Neural cell (in vitro differentiated cells): ENCODE measurements around the gene PDZRN3. TPM values are rescaled to one million over a fixed set of nuclear protein-coding genes. Genes with fewer than 3 reads are reported as not detected.

Source experiments
- H2AFZ ChIP-seq: fragments of 200-600, 300-800 bp; sonication (generic), shearing (Covaris generic); 2 replicates; pipeline ENCODE4 v1.6.0; 2014; ENCODE audit warnings: low read depth, mild to moderate bottlenecking, antibody characterized with exemption, low read length, moderate library complexity
- H3F3A ChIP-seq: fragments of 200-600 bp; shearing (Covaris generic); 2 replicates; pipeline ENCODE4 v1.6.1; 2016; ENCODE audit warnings: mild to moderate bottlenecking, moderate library complexity, mixed read lengths, antibody characterized with exemption, low read length; ENCODE audit not compliant: insufficient read depth, poor library complexity, severe bottlenecking
- H3K27ac ChIP-seq: fragments of 200-600, 300-800 bp; sonication (generic), shearing (Covaris generic); 2 replicates; pipeline ENCODE4 v1.5.1; 2014; ENCODE audit warnings: mild to moderate bottlenecking, low read length, moderate library complexity
- H3K27me3 ChIP-seq: fragments of 300-800, 200-600 bp; sonication (generic), shearing (Covaris generic); 2 replicates; pipeline ENCODE4 v1.6.0; 2014; ENCODE audit warnings: mild to moderate bottlenecking, low read depth, low read length, moderate library complexity; ENCODE audit not compliant: insufficient read depth
- H3K36me3 ChIP-seq: fragments of 300-800, 200-600 bp; sonication (generic), shearing (Covaris generic); 2 replicates; pipeline ENCODE4 v1.5.1; 2014; ENCODE audit warnings: mild to moderate bottlenecking, antibody characterized with exemption, low read length, moderate library complexity; ENCODE audit not compliant: insufficient read depth
- H3K4me2 ChIP-seq: fragments of 300-800, 200-600 bp; sonication (generic), shearing (Covaris generic); 2 replicates; pipeline ENCODE4 v1.6.0; 2014; ENCODE audit warnings: mild to moderate bottlenecking, low read length
- H3K4me3 ChIP-seq: fragments of 300-800, 200-600 bp; sonication (generic), shearing (Covaris generic); 2 replicates; pipeline ENCODE4 v1.5.1; 2014; ENCODE audit warnings: mild to moderate bottlenecking, low read length, moderate library complexity
- H3K79me2 ChIP-seq: fragments of 200-600 bp; shearing (Covaris generic); replicated peaks from 2 replicates; pipeline ENCODE4 v1.6.0; 2014; ENCODE audit warnings: mild to moderate bottlenecking, low read length, moderate library complexity; ENCODE audit not compliant: insufficient read depth
- H3K9ac ChIP-seq: fragments of 300-800, 200-600 bp; sonication (generic), shearing (Covaris generic); 2 replicates; pipeline ENCODE4 v1.6.1; 2016; ENCODE audit warnings: mild to moderate bottlenecking, low read length, mixed read lengths
- H3K9me2 ChIP-seq: fragments of 200-600 bp; shearing (Covaris generic); 2 replicates; pipeline ENCODE4 v1.6.1; 2016; ENCODE audit warnings: mild to moderate bottlenecking, low read length, mixed read lengths; ENCODE audit not compliant: insufficient read depth
- H3K9me3 ChIP-seq: fragments of 200-600, 300-800 bp; sonication (generic), shearing (Covaris generic); 2 replicates; pipeline ENCODE4 v1.6.1; 2016; ENCODE audit warnings: mild to moderate bottlenecking, mixed run types, low read length, moderate library complexity, mixed read lengths
- H4K20me1 ChIP-seq: fragments of 200-600 bp; shearing (Covaris generic); 2 replicates; pipeline ENCODE4 v1.6.1; 2016; ENCODE audit warnings: mild to moderate bottlenecking, mixed run types; ENCODE audit not compliant: insufficient read depth
- EP300 ChIP-seq: fragments of 450-650 bp; conservative IDR thresholded peaks from 2 replicates; pipeline ENCODE4 v1.6.1; 2014; ENCODE audit warnings: antibody characterized with exemption, mild to moderate bottlenecking, moderate library complexity; ENCODE audit not compliant: poor library complexity, severe bottlenecking
- EZH2 ChIP-seq: fragments of 200-600, 300-800 bp; shearing (Covaris generic), sonication (generic); IDR thresholded peaks from 2 replicates; pipeline ENCODE4 v1.6.1; 2014; ENCODE audit warnings: antibody characterized with exemption, low read length, borderline replicate concordance, mild to moderate bottlenecking; ENCODE audit not compliant: insufficient read depth, poor library complexity, severe bottlenecking
- MXI1 ChIP-seq: fragments of 450-650 bp; conservative IDR thresholded peaks from 2 replicates; pipeline ENCODE4 v1.6.1; 2014; ENCODE audit warnings: antibody characterized with exemption, mild to moderate bottlenecking; ENCODE audit not compliant: poor library complexity, severe bottlenecking
- POLR2AphosphoS5 ChIP-seq: IDR thresholded peaks from 2 replicates; pipeline ENCODE4 v1.6.1; 2012
- RAD21 ChIP-seq: fragments of 450-650 bp; conservative IDR thresholded peaks from 2 replicates; pipeline ENCODE4 v1.6.1; 2014; ENCODE audit warnings: antibody characterized with exemption, mild to moderate bottlenecking, moderate library complexity
- SMC3 ChIP-seq: fragments of 450-650 bp; conservative IDR thresholded peaks from 2 replicates; pipeline ENCODE4 v1.6.1; 2014; ENCODE audit warnings: antibody characterized with exemption, mild to moderate bottlenecking, moderate library complexity; ENCODE audit not compliant: poor library complexity
- TAF1 ChIP-seq: IDR thresholded peaks from 2 replicates; pipeline ENCODE4 v1.6.1; 2012; ENCODE audit warnings: low read depth
- polyA plus RNA-seq: library from polyadenylated mRNA; depleted of rRNA; stranded (reverse); fragments of >200 nt; gene quantifications from 2 replicates; pipeline ENCODE4 v1.2.3, GENCODE V29; 2014
- TF ChIP-seq, protein P1 (sequence below): IDR thresholded peaks from 2 replicates; pipeline ENCODE4 v1.6.1; 2012; ENCODE audit warnings: borderline replicate concordance
- TF ChIP-seq, protein P2 (sequence below): fragments of 450-650 bp; IDR thresholded peaks from 2 replicates; pipeline ENCODE4 v1.5.1; 2014; ENCODE audit warnings: antibody characterized with exemption, mild to moderate bottlenecking, moderate library complexity; ENCODE audit not compliant: poor library complexity, severe bottlenecking

Gene PDZRN3
- polyA plus RNA-seq, 1 donor from 2014 or later, result 1.1 TPM

DNA sequence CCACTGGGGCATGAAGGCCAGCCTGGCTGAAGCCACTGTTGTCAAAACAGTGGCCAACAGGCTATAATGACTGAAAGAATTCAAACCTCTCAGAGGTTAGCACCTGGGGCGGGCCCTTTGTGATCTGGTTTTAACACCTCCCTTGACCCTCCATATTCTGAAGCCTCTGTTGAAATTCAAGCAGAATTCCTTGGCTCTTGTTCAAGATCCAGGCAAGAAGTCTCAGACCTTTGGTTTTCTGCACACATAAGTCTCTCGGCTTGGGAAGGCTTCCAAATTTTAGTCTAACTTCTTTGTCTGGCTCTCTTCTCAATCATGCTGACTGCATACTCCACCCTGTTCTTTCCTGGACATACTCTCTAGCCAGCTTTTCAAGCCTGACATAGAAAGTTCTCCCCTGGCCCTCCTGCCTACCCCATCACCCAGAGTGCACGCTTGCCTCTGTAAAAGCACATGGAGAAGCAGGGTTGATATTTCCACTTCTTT, 144.5 kb downstream of the PDZRN3 start:
- Histone ChIP-seq H3K27ac (no peak overlapping the region), H3K4me3 (no peak overlapping the region), H3F3A (no peaks in the 10 kb centered on the region), H3K9ac (no peak overlapping the region), H3K9me3 (no peaks in the 10 kb centered on the region), H3K36me3 (no peaks in the 10 kb centered on the region), H2AFZ (no peak overlapping the region), H3K79me2 (no peaks in the 10 kb centered on the region), H3K4me2 (no peak overlapping the region), H3K27me3 (no peaks in the 10 kb centered on the region), H4K20me1 (no peaks in the 10 kb centered on the region), H3K9me2 (no peaks in the 10 kb centered on the region)
- TF ChIP-seq RAD21 (no peak), EZH2 (no peak), EP300 (no peak), MXI1 (no peak), TAF1 (no peak), POLR2AphosphoS5 (no peak), SMC3 (no peak)
- TF ChIP-seq, protein P1, sequence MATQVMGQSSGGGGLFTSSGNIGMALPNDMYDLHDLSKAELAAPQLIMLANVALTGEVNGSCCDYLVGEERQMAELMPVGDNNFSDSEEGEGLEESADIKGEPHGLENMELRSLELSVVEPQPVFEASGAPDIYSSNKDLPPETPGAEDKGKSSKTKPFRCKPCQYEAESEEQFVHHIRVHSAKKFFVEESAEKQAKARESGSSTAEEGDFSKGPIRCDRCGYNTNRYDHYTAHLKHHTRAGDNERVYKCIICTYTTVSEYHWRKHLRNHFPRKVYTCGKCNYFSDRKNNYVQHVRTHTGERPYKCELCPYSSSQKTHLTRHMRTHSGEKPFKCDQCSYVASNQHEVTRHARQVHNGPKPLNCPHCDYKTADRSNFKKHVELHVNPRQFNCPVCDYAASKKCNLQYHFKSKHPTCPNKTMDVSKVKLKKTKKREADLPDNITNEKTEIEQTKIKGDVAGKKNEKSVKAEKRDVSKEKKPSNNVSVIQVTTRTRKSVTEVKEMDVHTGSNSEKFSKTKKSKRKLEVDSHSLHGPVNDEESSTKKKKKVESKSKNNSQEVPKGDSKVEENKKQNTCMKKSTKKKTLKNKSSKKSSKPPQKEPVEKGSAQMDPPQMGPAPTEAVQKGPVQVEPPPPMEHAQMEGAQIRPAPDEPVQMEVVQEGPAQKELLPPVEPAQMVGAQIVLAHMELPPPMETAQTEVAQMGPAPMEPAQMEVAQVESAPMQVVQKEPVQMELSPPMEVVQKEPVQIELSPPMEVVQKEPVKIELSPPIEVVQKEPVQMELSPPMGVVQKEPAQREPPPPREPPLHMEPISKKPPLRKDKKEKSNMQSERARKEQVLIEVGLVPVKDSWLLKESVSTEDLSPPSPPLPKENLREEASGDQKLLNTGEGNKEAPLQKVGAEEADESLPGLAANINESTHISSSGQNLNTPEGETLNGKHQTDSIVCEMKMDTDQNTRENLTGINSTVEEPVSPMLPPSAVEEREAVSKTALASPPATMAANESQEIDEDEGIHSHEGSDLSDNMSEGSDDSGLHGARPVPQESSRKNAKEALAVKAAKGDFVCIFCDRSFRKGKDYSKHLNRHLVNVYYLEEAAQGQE, result no peak
- TF ChIP-seq, protein P2, sequence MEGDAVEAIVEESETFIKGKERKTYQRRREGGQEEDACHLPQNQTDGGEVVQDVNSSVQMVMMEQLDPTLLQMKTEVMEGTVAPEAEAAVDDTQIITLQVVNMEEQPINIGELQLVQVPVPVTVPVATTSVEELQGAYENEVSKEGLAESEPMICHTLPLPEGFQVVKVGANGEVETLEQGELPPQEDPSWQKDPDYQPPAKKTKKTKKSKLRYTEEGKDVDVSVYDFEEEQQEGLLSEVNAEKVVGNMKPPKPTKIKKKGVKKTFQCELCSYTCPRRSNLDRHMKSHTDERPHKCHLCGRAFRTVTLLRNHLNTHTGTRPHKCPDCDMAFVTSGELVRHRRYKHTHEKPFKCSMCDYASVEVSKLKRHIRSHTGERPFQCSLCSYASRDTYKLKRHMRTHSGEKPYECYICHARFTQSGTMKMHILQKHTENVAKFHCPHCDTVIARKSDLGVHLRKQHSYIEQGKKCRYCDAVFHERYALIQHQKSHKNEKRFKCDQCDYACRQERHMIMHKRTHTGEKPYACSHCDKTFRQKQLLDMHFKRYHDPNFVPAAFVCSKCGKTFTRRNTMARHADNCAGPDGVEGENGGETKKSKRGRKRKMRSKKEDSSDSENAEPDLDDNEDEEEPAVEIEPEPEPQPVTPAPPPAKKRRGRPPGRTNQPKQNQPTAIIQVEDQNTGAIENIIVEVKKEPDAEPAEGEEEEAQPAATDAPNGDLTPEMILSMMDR, result no peak

DNA sequence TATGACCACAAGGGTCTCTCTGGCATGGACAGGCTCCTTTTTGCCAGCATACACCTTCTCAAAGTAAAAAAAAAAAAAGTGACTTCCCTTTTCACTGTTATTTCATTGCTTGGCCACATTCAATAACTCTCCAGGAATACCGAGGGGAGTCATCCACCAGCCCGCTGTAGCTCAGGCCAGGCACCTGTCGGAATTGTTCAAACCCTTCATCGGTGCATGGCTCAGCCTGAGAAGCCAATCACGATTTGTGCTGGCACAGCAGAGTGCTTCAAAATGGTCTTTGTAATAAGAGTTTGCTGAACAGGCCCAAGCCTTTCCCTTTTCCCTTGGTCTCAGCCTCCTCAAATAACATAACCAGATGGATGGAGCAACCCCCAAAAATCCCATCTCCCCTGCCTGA, 145.4 kb downstream of the PDZRN3 start:
- no peaks in the 10 kb centered on the region for H3F3A ChIP-seq
- H3K36me3 ChIP-seq, result no peaks in the 10 kb centered on the region
- H3K4me3 ChIP-seq, result no peak overlapping the region
- no peaks in the 10 kb centered on the region for H3K9me3 ChIP-seq
- H4K20me1 ChIP-seq, result no peaks in the 10 kb centered on the region
- H2AFZ ChIP-seq, result no peak overlapping the region
- no peaks in the 10 kb centered on the region for H3K9me2 ChIP-seq
- H3K27me3 ChIP-seq, result no peaks in the 10 kb centered on the region
- TF ChIP-seq, protein P2, result no peak
- TF ChIP-seq EP300, result no peak
- TF ChIP-seq MXI1, result no peak
- no peak for TF ChIP-seq RAD21
- TF ChIP-seq, protein P1, result no peak
- no peak overlapping the region for H3K9ac ChIP-seq
- no peak overlapping the region for H3K27ac ChIP-seq
- H3K79me2 ChIP-seq, result no peaks in the 10 kb centered on the region
- no peak overlapping the region for H3K4me2 ChIP-seq
